Stimulated activated CD4-positive, alpha-beta T cell treated with anti-CD3 and anti-CD28 coated beads, TNF-alpha, amount 100 ng/mL, for 48 hours (primary cell): ENCODE data around the gene KCNH1.
"Not testable (repeated sequence)": the region's sequence is repeated elsewhere in the genome, so short reads cannot be mapped to it uniquely, and the experiment has no call there.

Experiments
- DNase-seq, 3 donors: peaks; one replicate each; pipeline ENCODE4 v3.0.0-alpha.2; 2020; ENCODE audit warnings: low read depth in 3 of 3

Gene KCNH1

DNA sequence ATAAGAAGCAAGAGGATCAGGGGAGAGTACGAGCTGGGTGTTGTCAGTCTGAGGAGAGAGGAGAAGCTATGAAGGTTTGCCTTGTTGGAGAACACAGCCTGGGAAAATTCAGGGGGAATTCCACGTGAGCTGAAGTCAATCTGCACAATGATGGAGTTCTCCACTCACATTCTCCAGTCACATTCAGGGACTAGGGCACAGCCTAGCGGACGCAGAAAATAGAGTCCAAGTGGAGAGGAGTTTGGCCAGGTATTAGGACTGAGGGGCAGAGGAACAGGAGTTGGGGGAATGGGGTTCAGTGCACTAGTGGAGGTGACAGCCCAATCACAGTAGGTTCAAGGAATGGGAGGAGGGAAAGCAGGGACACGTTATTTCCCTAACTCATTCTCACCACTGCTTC, 124.0 kb downstream of the KCNH1 start:
- DNase-seq, result no peak

DNA sequence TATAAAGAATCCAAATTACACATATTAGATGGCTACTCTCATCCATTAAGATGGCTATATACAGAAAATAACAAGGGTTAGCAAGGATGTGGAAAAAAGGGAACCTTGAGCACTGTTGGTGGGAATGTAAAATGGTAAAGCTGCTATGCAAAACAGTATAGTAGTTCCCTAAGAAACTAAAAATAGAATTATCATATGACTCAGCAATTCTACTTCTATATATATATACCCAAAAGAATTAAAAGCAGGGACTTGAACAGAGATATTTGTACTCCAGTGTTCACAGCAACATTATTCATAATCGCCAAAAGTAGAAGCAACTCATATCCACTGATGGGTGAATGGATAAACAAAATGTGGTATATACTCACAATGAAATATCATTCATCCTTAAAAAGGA, 126.1 kb downstream of the KCNH1 start:
- no peak for DNase-seq

DNA sequence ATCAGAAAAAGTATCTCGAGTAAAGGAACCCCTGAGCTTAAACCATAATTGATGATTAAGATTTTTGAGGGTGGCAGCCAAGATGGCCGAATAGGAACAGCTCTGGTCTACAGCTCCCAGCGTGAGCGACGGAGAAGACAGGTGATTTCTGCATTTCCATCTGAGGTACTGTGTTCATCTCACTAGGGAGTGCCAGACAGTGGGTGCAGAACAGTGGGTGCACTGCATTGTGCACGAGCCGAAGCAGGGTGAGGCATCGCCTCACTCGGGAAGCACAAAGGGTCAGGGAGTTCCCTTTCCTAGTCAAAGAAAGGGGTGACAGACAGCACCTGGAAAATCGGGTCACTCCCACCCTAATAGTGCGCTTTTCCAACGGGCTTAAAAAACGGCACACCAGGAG, 138.0 kb downstream of the KCNH1 start:
- not testable (repeated sequence) for DNase-seq

DNA sequence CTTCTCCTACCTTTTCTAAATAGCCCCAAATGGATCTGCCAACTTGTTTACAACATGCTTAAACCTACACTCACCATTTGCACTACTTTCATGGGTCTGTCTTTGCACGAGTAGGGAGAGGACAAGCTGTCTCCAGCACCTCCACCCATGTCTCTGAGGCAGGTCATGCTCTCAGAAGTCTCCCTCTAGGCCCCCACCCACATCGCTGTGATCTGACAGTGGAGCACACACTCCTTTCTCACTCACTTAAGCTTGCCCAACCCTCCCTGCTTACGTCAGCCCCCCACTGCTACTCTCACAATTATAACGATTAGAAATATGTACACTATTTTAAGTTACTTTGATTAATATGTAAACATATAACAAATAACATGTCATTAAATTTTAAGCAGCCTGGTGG, 141.1 kb downstream of the KCNH1 start:
- no peak for DNase-seq

DNA sequence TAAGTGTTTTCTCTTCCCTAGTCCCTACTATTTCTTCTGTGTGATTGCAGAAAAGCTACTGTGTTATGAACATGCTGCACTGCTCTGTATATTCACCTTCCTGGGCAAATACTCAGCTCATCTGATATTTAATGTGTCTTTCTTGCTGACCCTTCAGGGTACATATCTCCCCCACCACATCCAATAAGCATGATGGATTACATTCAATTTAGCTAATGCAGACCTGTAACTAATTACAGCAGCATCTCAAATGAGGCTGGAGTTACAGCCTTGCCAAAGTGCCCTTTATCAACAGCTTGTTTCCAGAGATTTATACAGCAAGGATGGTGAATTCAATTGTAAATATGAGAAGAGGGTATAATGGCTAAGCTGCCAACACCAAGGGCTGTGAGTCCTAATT, 144.0 kb downstream of the KCNH1 start:
- no peak for DNase-seq

DNA sequence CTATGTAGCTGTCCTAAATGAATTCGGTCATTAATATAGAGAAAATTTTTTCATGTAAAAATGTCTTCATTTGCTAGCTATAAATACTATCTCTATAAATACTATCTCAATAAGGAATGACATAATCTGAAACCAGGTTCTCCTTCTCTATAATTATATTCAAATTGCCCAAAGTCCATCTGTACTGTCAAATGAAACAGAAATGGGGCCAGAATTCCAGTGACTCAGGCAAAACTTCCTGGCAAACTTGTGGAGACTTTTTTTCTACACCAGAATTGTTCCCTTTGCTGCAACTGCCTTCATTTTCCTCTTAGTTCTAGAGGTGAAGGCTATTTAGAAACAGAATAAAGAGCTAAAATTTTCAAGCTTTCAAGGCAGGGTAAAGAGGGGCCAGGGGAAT, 152.5 kb downstream of the KCNH1 start:
- DNase-seq, result no peak

DNA sequence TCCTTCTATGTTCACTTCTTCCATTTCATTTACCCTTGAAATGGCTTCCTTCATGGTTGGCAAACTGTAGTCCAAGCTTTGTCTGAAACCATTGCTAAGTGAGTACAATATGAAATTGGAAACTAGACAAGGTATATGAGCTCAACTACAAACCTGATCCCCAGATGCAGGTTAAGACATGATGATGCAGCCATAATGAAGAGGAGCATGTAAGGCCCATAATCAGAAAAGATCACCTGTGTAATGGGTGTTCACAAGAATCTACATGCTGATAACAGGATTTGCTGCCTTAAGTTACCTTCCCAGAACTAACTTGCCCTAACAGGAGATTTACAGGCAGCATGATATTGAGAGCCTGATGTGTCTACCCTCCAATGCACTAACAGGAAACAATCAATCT, 153.9 kb downstream of the KCNH1 start:
- no peak for DNase-seq

DNA sequence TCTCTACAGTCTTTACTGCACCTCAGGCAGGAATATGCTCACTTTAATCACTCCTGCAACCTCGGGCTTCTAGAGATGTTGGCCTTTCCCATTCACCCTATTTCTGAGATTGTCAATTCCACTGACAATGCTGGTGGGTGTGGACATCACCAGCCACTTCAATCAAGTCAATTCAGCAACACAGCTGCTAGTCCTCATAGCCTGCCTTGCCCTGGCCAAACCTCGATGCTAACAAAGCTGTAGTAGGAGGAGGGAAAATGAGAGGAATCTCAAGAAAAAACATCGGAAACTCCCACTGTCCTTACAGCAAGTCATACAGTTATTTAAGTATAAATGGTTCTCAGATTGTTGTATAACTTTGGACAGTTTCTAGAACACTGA, 155.0 kb downstream of the KCNH1 start:
- no peak for DNase-seq

DNA sequence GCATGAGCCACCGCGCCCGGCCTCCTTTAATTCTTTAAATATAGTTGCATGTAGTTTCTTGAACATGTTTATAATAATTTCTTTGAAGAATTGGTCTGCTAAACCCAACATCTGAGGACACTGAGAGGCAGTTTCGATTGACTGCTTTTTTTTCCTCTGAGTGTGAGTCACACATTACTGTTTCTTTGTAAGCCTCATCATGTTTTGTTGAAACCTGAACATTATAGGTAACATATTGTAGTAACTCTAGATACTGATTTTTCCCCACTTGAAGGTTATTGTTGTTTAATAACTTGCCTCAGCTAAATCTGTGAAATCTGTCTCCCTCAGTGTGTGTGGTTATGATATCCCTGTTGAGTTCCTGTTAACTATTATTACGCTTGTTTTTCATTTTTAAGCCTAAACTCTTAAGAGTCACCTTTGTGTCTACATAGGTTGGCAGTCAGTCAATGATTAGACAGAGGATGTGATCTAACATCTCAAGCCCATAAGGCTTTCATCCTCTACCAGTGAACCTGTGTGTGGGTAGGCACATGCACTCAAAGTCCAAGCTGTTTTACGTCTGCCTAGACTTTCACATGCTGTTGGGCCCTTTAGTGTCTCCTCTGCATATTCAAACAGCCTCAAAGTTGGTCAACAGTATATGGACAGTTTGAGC, 155.5 kb downstream of the KCNH1 start:
- no peak for DNase-seq

DNA sequence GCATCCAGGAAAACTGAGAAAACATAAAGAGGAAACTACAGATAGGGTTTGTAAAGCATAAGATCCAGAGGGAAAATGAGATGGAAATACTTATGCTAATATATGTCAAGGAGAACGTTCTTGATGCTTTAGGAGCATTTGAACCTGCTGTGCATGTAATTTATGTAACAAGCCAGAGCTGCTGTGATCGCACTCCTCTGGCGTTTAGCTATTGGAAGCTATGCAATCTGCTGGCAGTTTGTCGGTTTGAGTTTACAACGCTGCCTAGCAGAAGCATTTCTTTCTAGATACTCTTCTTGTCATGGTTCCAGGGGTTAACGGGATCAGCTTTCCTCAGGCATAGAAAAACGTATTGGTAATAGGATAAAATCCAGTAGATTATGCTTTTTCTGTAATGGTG, 182.7 kb downstream of the KCNH1 start:
- DNase-seq, result no peak

DNA sequence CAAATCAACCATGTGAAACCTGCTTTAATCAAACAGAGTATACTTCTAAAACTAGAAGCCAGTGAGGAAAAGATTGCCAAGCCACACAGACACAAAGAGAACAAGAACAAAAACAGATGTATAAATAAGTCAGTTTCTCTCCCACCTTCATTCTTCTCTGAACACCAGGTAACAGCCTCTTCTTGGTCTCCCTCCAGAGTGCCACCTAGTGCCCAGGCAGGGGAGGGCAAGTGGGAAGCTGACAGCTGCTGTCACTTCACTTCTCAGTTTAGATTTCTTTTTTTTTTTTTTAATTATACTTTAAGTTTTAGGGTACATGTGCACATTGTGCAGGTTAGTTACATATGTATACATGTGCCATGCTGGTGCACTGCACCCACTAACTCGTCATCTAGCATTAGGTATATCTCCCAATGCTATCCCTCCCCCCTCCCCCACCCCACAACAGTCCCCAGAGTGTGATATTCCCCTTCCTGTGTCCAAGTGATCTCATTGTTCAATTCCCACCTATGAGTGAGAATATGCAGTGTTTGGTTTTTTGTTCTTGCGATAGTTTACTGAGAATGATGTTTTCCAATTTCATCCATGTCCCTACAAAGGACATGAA, 183.9 kb downstream of the KCNH1 start:
- DNase-seq, result peak; percentile 21 to 46 (median 26)

DNA sequence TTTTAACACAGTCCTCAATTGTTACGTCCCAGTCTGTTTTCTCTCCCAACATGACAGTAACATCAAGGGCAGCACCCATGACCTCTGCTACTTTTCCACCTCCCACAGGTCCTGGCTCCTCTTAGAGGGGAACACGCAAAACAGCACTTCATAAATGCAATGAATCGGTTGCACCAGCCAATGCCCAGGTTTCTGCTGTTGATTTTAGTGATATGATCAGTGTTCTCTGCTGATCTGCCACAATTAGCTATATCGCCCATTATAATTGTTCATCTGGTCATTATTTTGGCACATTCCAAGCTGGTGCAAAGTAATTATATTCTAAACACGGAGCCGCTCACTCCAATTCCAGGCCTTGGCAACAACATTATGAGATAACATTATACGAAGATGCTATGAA, 184.5 kb downstream of the KCNH1 start:
- DNase-seq, result no peak

DNA sequence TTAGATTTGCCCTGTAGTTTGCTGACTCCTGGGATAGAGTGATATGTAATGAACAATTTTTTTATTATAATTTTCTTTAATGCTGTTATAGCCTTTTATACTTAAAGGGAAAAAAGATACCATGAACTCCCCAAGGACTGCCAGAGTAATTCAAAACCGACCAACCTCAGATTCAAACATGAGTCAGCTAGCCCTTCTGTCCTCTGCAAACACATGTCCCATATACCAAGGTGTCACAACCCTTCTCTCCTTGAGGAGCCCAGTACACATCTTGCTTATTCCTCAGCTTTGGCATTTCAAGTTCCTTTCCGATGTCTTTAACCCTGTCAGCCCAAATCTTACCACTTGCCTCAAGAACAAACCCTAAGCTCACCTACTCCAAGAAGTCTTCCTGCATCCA, 184.9 kb downstream of the KCNH1 start:
- no peak for DNase-seq

DNA sequence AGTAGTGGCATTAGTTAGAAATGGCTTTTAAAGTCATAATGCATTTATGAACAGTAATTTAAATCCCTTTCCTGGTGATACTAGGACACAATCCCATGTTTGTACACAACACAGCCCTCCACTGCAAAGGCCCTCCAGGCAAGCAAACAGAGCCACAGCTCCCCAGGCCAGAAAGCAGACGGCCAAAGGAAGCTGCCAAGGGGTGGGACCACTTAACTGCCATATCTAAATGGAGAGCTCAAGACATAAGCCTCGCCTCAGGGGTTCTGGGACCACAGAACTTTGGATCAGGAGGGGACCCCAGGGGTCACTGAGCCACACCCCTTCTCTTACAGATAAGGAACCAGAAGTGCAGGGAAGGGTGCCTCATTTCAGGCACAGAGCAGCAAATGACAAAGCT, 189.7 kb downstream of the KCNH1 start:
- no peak for DNase-seq

DNA sequence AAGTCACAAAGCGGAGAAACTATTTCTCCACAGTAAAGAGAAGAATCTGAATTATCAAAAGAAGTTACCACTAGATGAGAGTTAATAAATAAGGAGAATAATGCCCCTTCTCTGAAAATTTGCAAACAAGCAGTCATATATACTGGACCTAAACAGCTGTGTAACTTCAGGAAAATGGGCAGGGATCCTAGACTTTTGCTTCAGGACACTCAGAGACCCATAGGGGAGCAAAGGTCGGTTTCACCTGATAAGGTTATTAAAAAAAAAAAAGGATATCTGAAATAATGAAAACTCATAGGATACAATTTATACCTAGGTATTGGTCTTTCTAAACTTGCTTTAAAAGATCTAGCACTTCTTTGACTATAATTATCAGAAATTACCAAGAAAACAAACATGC, 191.4 kb downstream of the KCNH1 start:
- DNase-seq, result no peak

DNA sequence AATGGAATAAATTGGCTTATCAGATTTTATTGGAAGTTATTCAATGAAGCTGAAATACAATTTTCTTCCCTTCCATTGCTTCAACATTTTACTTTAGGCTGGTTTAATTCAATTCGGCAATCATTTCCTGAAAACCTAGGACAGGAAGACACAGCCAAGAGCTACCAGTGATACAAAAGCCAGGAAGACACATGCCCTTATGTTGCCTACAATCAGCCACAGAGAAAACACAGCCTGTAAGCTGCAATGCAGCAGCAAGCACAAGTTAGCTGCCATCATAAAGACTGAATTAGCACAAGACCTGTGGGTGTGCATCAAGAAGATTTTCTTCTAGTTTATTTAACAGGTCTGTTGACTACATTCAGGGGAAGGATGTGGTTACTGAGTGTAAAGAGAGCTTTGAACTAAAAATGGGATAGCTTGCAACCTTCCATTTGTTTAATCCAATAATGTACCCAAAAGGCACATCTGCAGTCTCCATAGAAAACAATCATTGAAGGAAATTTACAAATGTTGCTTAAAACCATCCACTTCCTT, 193.8 kb downstream of the KCNH1 start:
- no peak for DNase-seq

DNA sequence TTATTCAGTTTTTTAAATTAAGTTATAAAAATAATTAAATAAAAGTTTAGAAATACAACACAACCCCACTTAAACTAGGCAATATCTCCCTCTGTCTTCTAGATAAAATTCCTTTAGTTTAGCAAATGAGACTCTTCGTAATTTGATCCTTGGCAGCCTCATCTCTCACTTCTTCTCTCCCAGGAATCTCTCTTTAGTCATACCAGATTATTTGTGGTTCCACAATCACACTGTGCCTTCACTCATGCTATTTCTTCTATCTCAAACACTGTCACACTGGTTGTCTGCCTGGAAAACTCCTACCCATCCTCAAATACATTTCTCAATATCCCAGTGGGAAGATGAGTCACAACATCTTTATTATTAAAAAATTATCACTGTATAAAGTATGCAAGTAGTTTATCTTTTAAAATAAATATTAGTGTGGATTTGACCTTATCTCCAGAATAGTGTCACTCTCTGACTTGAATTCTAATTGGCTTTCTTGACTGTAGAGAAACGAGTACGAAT, 195.5 kb downstream of the KCNH1 start:
- no peak for DNase-seq

DNA sequence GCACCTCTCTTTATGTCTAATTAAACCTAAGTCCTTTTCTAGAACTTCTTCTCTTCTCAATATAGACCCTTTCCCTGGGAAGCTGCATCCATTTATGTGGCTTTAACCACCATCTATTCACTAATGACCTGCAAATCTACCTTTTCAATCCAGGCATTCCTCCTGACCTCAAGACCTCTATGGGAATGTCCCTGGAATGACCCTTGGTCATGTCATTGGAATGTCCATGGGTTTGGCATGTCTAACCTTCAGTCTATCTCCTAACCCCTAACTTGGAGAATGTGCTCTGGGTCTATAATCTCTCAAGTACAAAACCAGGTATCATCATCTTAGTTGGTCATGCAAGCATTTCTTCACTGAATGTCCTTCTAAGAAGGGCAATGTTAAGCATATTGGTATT, 196.1 kb downstream of the KCNH1 start:
- DNase-seq, result no peak

DNA sequence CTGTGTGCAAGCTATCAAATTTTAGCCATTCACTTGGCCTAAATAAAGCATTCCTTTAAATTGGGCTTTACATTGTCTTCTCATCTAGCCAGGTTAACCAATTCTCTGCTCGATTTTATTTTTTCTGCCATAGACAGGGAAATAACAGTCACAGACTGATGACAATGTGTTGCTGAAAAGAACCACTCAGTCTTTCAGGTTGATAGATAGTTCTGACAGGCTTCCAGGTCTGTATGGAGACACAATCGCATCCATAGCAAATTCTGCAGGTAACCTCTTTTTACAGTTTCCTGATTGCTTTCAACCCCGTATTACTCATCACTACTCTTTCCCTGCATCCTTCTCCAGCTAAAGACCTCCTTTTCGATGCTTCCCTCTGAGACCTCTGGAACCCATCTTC, 198.0 kb downstream of the KCNH1 start:
- no peak for DNase-seq

DNA sequence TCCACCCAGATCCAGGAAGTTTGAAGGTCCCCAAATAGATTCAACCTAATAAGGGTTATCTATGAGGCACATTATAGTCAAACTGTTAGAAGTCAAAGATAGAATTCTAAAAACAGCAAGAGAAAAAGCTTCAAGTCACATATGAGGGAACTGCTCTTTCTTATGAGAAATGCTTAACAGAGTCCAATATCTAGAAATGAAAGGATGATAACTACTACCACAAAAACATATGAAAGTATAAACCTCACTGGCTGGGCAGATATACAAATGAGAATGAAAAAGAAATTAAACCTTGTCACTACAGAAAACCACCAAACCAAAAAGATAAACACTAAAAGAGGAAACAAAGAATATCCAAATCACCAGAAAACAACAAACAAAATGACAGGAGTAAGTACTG, 201.8 kb downstream of the KCNH1 start:
- DNase-seq, result no peak

DNA sequence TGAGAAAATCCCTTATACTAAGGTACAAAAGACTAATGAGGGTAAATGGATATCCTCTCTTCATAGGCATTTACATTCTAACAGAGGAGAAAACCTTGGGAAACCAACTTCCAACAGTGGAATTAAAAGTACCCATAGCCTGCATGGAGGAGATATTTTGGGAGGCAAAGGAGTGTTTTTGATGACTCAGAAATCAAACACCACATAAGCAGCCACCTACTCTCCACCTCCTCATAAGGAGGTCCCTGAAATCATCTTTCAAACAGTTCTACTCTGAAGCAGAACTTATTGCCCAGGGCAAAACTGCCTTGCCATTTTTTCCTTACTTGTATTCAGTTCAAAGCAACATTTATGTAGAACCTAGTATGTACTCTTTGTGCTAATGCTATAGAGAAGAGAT, 211.3 kb downstream of the KCNH1 start:
- no peak for DNase-seq

DNA sequence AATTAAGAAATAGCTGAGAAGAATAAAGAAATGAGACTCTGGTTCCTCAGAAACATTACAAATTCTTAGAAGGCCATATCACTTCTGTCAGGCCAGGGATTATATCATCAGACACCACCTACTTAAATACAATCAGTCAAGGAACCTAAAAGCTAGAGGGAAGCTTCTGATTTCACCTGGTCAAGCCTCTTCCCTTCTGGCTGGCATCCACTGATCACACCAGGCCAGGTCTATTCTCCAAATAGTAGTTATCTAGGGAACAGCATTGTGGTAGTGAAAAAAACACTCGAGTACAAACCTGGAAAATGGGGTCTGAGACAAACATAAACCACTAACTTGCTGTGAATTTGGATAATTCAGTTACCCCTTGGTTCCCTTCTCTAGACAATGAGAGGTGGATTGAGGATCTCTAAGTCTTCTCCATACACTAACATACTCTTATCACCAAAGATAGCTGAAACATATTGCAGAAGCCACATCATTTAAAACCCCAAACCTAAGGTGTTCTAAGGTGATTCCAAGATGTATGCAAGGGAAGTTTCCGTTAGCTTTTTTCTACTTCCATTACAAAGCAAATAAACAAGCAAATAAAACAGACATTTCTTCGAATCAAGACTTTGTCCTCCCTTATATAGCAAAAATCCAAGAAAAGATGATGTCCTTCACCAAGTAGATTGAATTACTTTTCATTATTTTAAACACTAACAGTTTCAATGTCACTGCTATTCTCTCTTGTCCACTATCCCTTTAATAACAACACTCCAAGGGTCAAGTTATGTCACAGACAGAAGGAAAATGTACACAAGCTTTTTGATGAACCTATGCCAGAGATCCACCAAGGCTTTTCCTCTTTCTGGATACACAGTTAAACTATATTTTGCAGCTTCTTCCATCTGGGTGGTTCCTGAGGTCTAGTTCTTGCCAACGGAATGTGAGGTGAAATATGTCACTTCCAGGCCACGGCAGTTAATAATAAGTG, 212.9 kb downstream of the KCNH1 start:
- no peak for DNase-seq
